Type B pancreatic cell (in vitro differentiated cells): ENCODE results near the gene USP53. TPM values are rescaled to one million over a fixed set of nuclear protein-coding genes. Genes with fewer than 3 reads are reported as not detected.

ENCODE experiments used
- DNase-seq: peaks from one replicate; pipeline ENCODE4 v3.0.0; 2021; ENCODE audit warnings: mixed read lengths; ENCODE audit not compliant: unreplicated experiment; ENCODE audit errors: extremely low spot score
- H3K27ac Mint-ChIP-seq: 2 replicates; pipeline ENCODE4 v1.8.0; 2021; ENCODE audit warnings: mild to moderate bottlenecking, mixed read lengths
- H3K27me3 Mint-ChIP-seq: 2 replicates; pipeline ENCODE4 v1.8.0; 2021; ENCODE audit warnings: mixed read lengths
- H3K36me3 Mint-ChIP-seq: 2 replicates; pipeline ENCODE4 v1.8.0; 2021; ENCODE audit warnings: mixed read lengths
- H3K4me1 Mint-ChIP-seq: one replicate; pipeline ENCODE4 v1.8.0; 2021; ENCODE audit warnings: mixed read lengths; ENCODE audit not compliant: unreplicated experiment
- H3K4me3 Mint-ChIP-seq: 2 replicates; pipeline ENCODE4 v1.8.0; 2021; ENCODE audit warnings: mild to moderate bottlenecking, mixed read lengths
- H3K9me3 Mint-ChIP-seq: 2 replicates; pipeline ENCODE4 v1.8.0; 2021; ENCODE audit warnings: mixed read lengths
- CTCF ChIP-seq: fragments of 200-600 bp; sonication (generic); conservative IDR thresholded peaks from 2 replicates; pipeline ENCODE4 v1.5.0; 2021; ENCODE audit warnings: antibody characterized with exemption, mild to moderate bottlenecking
- total RNA-seq: library from RNA; stranded (reverse); gene quantifications from 2 replicates; pipeline ENCODE4 v1.2.1, GENCODE V29; 2021; ENCODE audit warnings: low replicate concordance

USP53 gene
- total RNA-seq, 1 donor from 2014 or later: 16.4 TPM

DNA sequence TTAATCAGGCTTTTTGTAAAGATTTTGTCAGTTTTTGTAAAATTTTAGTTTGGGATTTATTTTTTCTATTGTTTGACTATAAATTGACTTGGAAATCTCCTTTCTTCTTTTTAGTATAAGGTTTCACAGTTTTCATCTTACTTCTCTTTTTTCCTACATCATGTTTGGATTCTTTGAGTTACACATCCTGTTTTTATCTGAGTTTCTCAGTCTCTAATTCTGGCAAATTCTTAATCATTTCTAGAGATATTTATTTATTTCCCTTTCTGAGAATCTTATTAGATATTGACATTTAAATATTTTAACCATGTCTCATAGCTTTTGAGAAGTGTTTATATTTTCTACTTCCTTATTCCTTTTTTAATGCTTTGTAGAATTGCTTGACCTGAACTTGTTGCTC lies 20.7 kb downstream of the USP53 start:
- peaks cover 14% of the 10 kb centered on the region for H3K36me3 Mint-ChIP-seq
- H3K27me3 Mint-ChIP-seq: no peaks in the 10 kb centered on the region
- no peak overlapping the region for H3K4me3 Mint-ChIP-seq
- H3K4me1 Mint-ChIP-seq: no peaks in the 10 kb centered on the region
- H3K27ac Mint-ChIP-seq: no peak overlapping the region
- no peak for DNase-seq
- TF ChIP-seq CTCF: no peak
- H3K9me3 Mint-ChIP-seq: no peaks in the 10 kb centered on the region

GRCh38 chr4:119233750-119234149 lies 21.2 kb downstream of the USP53 start:
- Mint-ChIP-seq H3K9me3 (no peaks in the 10 kb centered on the region), H3K4me3 (no peak overlapping the region), H3K27ac (peak overlapping the region; percentile 10), H3K27me3 (no peaks in the 10 kb centered on the region), H3K36me3 (peaks cover 16% of the 10 kb centered on the region), H3K4me1 (no peaks in the 10 kb centered on the region)
- DNase-seq: no peak
- no peak for TF ChIP-seq CTCF

GRCh38 chr4:119237201-119237600 lies 24.7 kb downstream of the USP53 start:
- no peak for TF ChIP-seq CTCF
- H3K4me1 Mint-ChIP-seq: no peaks in the 10 kb centered on the region
- H3K4me3 Mint-ChIP-seq: no peak overlapping the region
- H3K36me3 Mint-ChIP-seq: peaks cover 15% of the 10 kb centered on the region
- H3K27me3 Mint-ChIP-seq: no peaks in the 10 kb centered on the region
- H3K9me3 Mint-ChIP-seq: no peaks in the 10 kb centered on the region
- no peak overlapping the region for H3K27ac Mint-ChIP-seq
- no peak for DNase-seq

- peaks cover 13% of the 10 kb centered on the region for H3K36me3 Mint-ChIP-seq
- no peak for TF ChIP-seq CTCF
- no peaks in the 10 kb centered on the region for H3K9me3 Mint-ChIP-seq
- H3K27me3 Mint-ChIP-seq: no peaks in the 10 kb centered on the region
- H3K4me3 Mint-ChIP-seq: no peak overlapping the region
- H3K4me1 Mint-ChIP-seq: no peaks in the 10 kb centered on the region
- no peak for DNase-seq
- no peak overlapping the region for H3K27ac Mint-ChIP-seq
These were observed 25.1 kb downstream of the USP53 start for GRCh38 chr4:119237642-119238041.

DNA sequence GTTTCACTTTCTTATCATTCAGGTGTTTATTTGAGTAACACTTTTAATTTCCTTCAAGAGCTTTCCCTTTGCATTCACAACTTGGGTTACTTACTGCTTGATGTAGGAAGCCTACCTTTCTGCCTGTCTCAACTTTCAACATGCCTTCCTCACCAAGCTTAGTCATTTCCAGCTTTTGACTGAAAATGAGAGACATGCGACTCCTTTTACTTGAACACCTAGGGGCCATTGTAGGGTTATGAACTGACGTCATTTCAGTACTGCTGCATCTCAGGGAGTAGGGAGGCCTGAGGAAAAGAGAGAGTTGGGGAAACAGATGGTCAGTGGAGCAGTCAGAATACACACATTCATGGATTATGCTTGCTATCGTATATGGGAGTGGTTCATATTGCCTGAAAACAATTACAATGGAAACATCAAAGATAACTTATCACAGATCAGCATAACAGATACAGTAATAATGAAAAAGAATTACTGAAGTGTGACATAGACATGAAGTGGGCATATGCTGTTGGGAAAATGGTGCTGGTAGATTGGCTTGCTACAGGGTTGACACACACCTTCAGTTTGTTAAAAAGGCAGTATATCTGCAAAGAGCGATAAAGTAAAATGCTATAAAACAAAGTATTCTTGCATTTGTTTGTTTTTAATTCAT lies 25.7 kb downstream of the USP53 start:
- no peak for DNase-seq
- no peaks in the 10 kb centered on the region for H3K27me3 Mint-ChIP-seq
- H3K4me3 Mint-ChIP-seq: no peak overlapping the region
- no peaks in the 10 kb centered on the region for H3K4me1 Mint-ChIP-seq
- H3K36me3 Mint-ChIP-seq: peaks cover 13% of the 10 kb centered on the region
- TF ChIP-seq CTCF: no peak
- H3K9me3 Mint-ChIP-seq: no peaks in the 10 kb centered on the region
- no peak overlapping the region for H3K27ac Mint-ChIP-seq

DNA sequence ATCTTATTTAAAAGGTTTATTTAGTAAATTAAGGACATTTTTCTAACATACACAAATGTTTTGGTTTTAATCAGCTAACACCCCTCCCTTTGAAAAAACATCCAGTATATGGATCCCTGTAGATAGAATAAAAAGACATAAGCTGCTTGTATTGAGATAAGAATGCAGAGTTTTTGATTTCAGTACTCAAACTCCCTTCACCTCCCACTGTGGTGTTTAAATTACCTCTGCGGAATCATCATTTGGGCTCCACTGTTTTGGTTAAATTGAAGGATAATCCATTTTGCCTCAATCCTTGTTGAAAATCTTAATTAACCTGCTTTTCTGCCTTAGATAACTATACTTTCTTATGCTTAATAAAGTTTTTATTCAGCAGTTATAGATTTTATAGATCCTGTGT lies 27.6 kb downstream of the USP53 start:
- H3K27ac Mint-ChIP-seq: no peak overlapping the region
- TF ChIP-seq CTCF: no peak
- H3K9me3 Mint-ChIP-seq: no peaks in the 10 kb centered on the region
- H3K36me3 Mint-ChIP-seq: peaks cover 13% of the 10 kb centered on the region
- H3K4me3 Mint-ChIP-seq: no peak overlapping the region
- no peak for DNase-seq
- H3K4me1 Mint-ChIP-seq: no peaks in the 10 kb centered on the region
- H3K27me3 Mint-ChIP-seq: no peaks in the 10 kb centered on the region
